Calu3 (cell line): ENCODE data around the gene BCL2L1. TPM values are rescaled to one million over a fixed set of nuclear protein-coding genes. Genes with fewer than 3 reads are reported as not detected.

Experiments
- BruUV-seq: library from RNA; stranded (reverse); fragments of 400-500 nt; replicated peaks from 2 replicates; lab custom pipeline; 2021; lab: Mats Ljungman, UMichigan
- CTCF ChIA-PET: fragments of 300-600 bp; sonication (Branson Sonifier 250); formaldehyde crosslinking; loops from one replicate; lab custom pipeline; 2022; ENCODE audit warnings: antibody characterized with exemption; lab: Charles Lee
- DNase-seq: peaks from one replicate; pipeline ENCODE4 v3.0.0; 2022
- H3K27ac Mint-ChIP-seq: one replicate; pipeline ENCODE4 v1.8.0; 2022; ENCODE audit warnings: mixed read lengths; ENCODE audit not compliant: unreplicated experiment
- H3K27me3 Mint-ChIP-seq: one replicate; pipeline ENCODE4 v1.8.0; 2022; ENCODE audit warnings: mixed read lengths; ENCODE audit not compliant: unreplicated experiment
- H3K36me3 Mint-ChIP-seq: one replicate; pipeline ENCODE4 v1.8.0; 2022; ENCODE audit warnings: mild to moderate bottlenecking, moderate library complexity, mixed read lengths; ENCODE audit not compliant: insufficient read depth, unreplicated experiment
- H3K4me1 Mint-ChIP-seq: one replicate; pipeline ENCODE4 v1.8.0; 2022; ENCODE audit warnings: mild to moderate bottlenecking, low read depth, mixed read lengths; ENCODE audit not compliant: unreplicated experiment
- H3K4me3 Mint-ChIP-seq: one replicate; pipeline ENCODE4 v1.8.0; 2022; ENCODE audit warnings: mild to moderate bottlenecking, low read depth, moderate library complexity, mixed read lengths; ENCODE audit not compliant: unreplicated experiment
- H3K9me3 Mint-ChIP-seq: one replicate; pipeline ENCODE4 v1.8.0; 2022; ENCODE audit warnings: low read depth, mixed read lengths; ENCODE audit not compliant: unreplicated experiment
- CTCF ChIP-seq: fragments of 200-600 bp; IDR thresholded peaks from one replicate; pipeline ENCODE4 v1.8.0; 2022; ENCODE audit warnings: antibody characterized with exemption; ENCODE audit not compliant: unreplicated experiment
- intact Hi-C: fragments of 100-400 bp; cut with micrococcal nuclease; formaldehyde crosslinking; loops from one replicate; pipeline ENCODE4 v1.10.0; 2022; ENCODE audit not compliant: unreplicated experiment
- total RNA-seq: library from RNA; stranded (reverse); gene quantifications from 2 replicates; pipeline ENCODE4 v1.2.3, GENCODE V29; 2022

BCL2L1 gene
- total RNA-seq, 1 experiment from 2014 or later, result 290 TPM

- CTCF ChIA-PET, result interaction anchor here (1.0 to 9.5 kb wide), 4 partner anchors 12 to 56 kb away, joined by 3 to 84 read pairs (median 9); no protein-coding TSS in a partner anchor
- no peak for TF ChIP-seq CTCF
- Mint-ChIP-seq H3K36me3 (peaks cover 100% of the 10 kb centered on the region), H3K9me3 (no peaks in the 10 kb centered on the region), H3K27me3 (no peaks in the 10 kb centered on the region), H3K4me1 (peaks cover 69% of the 10 kb centered on the region), H3K27ac (peak overlapping the region; percentile 94), H3K4me3 (peak overlapping the region; percentile 97)
- no TSS peak for BruUV-seq
- intact Hi-C loops, result loop anchor here (2.0 kb wide), 1 partner anchor 13 kb away; no protein-coding TSS in a partner anchor
- no peak for DNase-seq
These were observed 5.0 kb downstream of the BCL2L1 start for GRCh38 chr20:31717478-31718201.

GRCh38 chr20:31716818-31717477, 5.7 kb downstream of the BCL2L1 start:
- Mint-ChIP-seq H3K4me1 (peaks cover 76% of the 10 kb centered on the region), H3K27me3 (no peaks in the 10 kb centered on the region), H3K27ac (peak overlapping the region; percentile 94), H3K36me3 (peaks cover 98% of the 10 kb centered on the region), H3K4me3 (peak overlapping the region; percentile 97), H3K9me3 (no peaks in the 10 kb centered on the region)
- DNase-seq, result no peak
- TF ChIP-seq CTCF, result no peak
- CTCF ChIA-PET, result interaction anchor here (0.5 to 9.5 kb wide), 6 partner anchors 11 to 160 kb away, joined by 3 to 84 read pairs (median 4); no protein-coding TSS in a partner anchor
- BruUV-seq, result no TSS peak
- intact Hi-C loops, result no loop called here

- Mint-ChIP-seq H3K36me3 (peaks cover 98% of the 10 kb centered on the region), H3K27ac (peak overlapping the region; percentile 94), H3K27me3 (no peaks in the 10 kb centered on the region), H3K4me1 (peaks cover 82% of the 10 kb centered on the region), H3K9me3 (no peaks in the 10 kb centered on the region), H3K4me3 (peak overlapping the region; percentile 97)
- DNase-seq, result no peak
- no TSS peak for BruUV-seq
- CTCF ChIA-PET, result interaction anchor here (0.5 to 9.5 kb wide), 6 partner anchors 11 to 159 kb away, joined by 3 to 84 read pairs (median 5); no protein-coding TSS in a partner anchor
- intact Hi-C loops, result no loop called here
- TF ChIP-seq CTCF, result no peak
These were observed 6.3 kb downstream of the BCL2L1 start for GRCh38 chr20:31716351-31716750.

GRCh38 chr20:31715766-31716165, 6.9 kb downstream of the BCL2L1 start:
- TF ChIP-seq CTCF, result no peak
- H3K36me3 Mint-ChIP-seq, result peaks cover 98% of the 10 kb centered on the region
- no peaks in the 10 kb centered on the region for H3K9me3 Mint-ChIP-seq
- CTCF ChIA-PET, result interaction anchor here (0.7 to 9.5 kb wide), 4 partner anchors 10 to 54 kb away, joined by 3 to 84 read pairs (median 6); no protein-coding TSS in a partner anchor
- H3K27me3 Mint-ChIP-seq, result no peaks in the 10 kb centered on the region
- no TSS peak for BruUV-seq
- DNase-seq, result no peak
- H3K4me3 Mint-ChIP-seq, result peak overlapping the region; percentile 97
- intact Hi-C loops, result no loop called here
- peak overlapping the region; percentile 94 for H3K27ac Mint-ChIP-seq
- H3K4me1 Mint-ChIP-seq, result peaks cover 88% of the 10 kb centered on the region
